HUES6 (cell line): ENCODE data around the gene CACNA1C.
"Not testable (repeated sequence)": the region's sequence is repeated elsewhere in the genome, so short reads cannot be mapped to it uniquely, and the experiment has no call there.

Experiments used
- H3K27ac ChIP-seq: 2 replicates; pipeline ENCODE4 v1.7.0; 2013; ENCODE audit warnings: low read depth, mild to moderate bottlenecking, low read length, inconsistent platforms
- H3K27me3 ChIP-seq: 2 replicates; pipeline ENCODE4 v1.6.1; 2013; ENCODE audit warnings: low read length; ENCODE audit not compliant: control insufficient read depth, insufficient read depth
- H3K36me3 ChIP-seq: 2 replicates; pipeline ENCODE4 v1.6.1; 2013; ENCODE audit warnings: low read length; ENCODE audit not compliant: control insufficient read depth, insufficient read depth
- H3K4me1 ChIP-seq: 2 replicates; pipeline ENCODE4 v1.6.1; 2013; ENCODE audit warnings: low read length; ENCODE audit not compliant: control insufficient read depth, insufficient read depth
- H3K4me3 ChIP-seq: 2 replicates; pipeline ENCODE4 v1.5.1; 2013; ENCODE audit warnings: low read depth, low read length
- H3K9ac ChIP-seq: one replicate; pipeline ENCODE4 v1.6.1; 2013; ENCODE audit warnings: mild to moderate bottlenecking, low read length
- H3K9me3 ChIP-seq: 2 replicates; pipeline ENCODE4 v1.6.1; 2013; ENCODE audit warnings: low read depth, low read length; ENCODE audit not compliant: control insufficient read depth, insufficient read depth

Gene CACNA1C

GRCh38 chr12:2098852-2099251 lies 46.1 kb downstream of the CACNA1C start:
- H3K4me1 ChIP-seq: no peaks in the 10 kb centered on the region; the same call in 1 of the 2 replicates
- H3K4me3 ChIP-seq: no peak overlapping the region
- no peak overlapping the region for H3K27ac ChIP-seq
- no peaks in the 10 kb centered on the region; the same call in 1 of the 2 replicates for H3K27me3 ChIP-seq
- no peak overlapping the region for H3K9ac ChIP-seq
- H3K36me3 ChIP-seq: no peaks in the 10 kb centered on the region
- H3K9me3 ChIP-seq: no peaks in the 10 kb centered on the region

- Histone ChIP-seq H3K36me3 (no peaks in the 10 kb centered on the region), H3K27ac (no peak overlapping the region), H3K27me3 (no peaks in the 10 kb centered on the region; the same call in 1 of the 2 replicates), H3K9me3 (no peaks in the 10 kb centered on the region), H3K4me3 (no peak overlapping the region), H3K4me1 (no peaks in the 10 kb centered on the region; the same call in 1 of the 2 replicates), H3K9ac (no peak overlapping the region)
These were observed 46.8 kb downstream of the CACNA1C start for GRCh38 chr12:2099595-2099994.

DNA sequence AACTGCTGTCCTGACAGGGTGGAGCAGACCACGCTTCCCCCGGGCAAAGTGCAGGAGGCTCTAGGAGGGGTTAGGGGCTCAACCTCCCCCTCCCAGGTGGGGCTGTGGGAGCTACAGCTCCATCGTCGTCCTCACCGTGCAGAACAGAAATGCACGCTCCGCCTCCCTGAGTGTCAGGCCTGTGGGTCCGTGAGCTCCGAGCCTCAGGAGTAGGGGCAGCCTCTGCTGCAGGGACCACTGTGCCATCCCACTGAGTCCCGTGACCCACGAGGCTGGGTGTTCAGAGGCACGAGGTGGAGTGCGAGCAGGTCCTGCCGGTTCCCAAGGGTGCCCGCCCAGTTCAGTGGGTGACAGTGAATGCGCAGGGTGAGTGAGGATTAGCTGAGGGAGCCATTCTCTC lies 48.6 kb downstream of the CACNA1C start:
- Histone ChIP-seq H3K4me3 (no peak overlapping the region), H3K27ac (no peak overlapping the region), H3K9ac (no peak overlapping the region), H3K4me1 (no peaks in the 10 kb centered on the region; the same call in 1 of the 2 replicates), H3K9me3 (no peaks in the 10 kb centered on the region), H3K36me3 (no peaks in the 10 kb centered on the region), H3K27me3 (no peaks in the 10 kb centered on the region)

GRCh38 chr12:2101771-2102170 lies 49.0 kb downstream of the CACNA1C start:
- H3K9ac ChIP-seq: no peak overlapping the region
- no peaks in the 10 kb centered on the region for H3K9me3 ChIP-seq
- no peaks in the 10 kb centered on the region for H3K27me3 ChIP-seq
- H3K4me1 ChIP-seq: no peaks in the 10 kb centered on the region; the same call in 1 of the 2 replicates
- no peaks in the 10 kb centered on the region for H3K36me3 ChIP-seq
- H3K27ac ChIP-seq: no peak overlapping the region
- no peak overlapping the region for H3K4me3 ChIP-seq

GRCh38 chr12:2102736-2103135 lies 49.9 kb downstream of the CACNA1C start:
- H3K27me3 ChIP-seq, H3K4me1 ChIP-seq, H3K27ac ChIP-seq, H3K9me3 ChIP-seq, H3K4me3 ChIP-seq, H3K36me3 ChIP-seq, H3K9ac ChIP-seq: not testable (repeated sequence)

GRCh38 chr12:2105387-2105786 lies 52.6 kb downstream of the CACNA1C start:
- H3K4me3 ChIP-seq, H3K9me3 ChIP-seq, H3K4me1 ChIP-seq, H3K36me3 ChIP-seq, H3K27ac ChIP-seq, H3K27me3 ChIP-seq, H3K9ac ChIP-seq: not testable (repeated sequence)

DNA sequence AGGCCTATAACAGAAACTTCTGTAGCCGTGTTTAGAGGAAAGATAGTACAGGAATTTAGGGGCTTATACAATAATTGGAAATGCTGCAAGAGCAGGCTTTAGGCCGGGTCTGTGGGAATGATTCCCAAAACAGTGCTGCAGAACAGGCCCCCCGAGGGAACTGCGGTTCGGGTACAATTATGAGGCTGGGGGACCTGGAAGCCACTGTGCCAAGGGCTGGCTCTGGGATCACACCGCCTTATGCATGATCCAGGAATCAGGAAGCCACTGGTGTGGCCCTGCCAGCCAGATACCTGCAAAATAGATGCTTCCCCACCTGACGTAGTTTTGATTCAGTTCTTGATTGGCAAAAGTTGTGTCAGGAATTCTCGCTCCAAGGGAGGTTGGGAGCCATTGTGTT lies 55.4 kb downstream of the CACNA1C start:
- no peak overlapping the region for H3K9ac ChIP-seq
- no peak overlapping the region for H3K4me3 ChIP-seq
- H3K9me3 ChIP-seq: no peaks in the 10 kb centered on the region
- H3K4me1 ChIP-seq: no peaks in the 10 kb centered on the region
- no peak overlapping the region for H3K27ac ChIP-seq
- H3K27me3 ChIP-seq: no peaks in the 10 kb centered on the region
- no peaks in the 10 kb centered on the region for H3K36me3 ChIP-seq

DNA sequence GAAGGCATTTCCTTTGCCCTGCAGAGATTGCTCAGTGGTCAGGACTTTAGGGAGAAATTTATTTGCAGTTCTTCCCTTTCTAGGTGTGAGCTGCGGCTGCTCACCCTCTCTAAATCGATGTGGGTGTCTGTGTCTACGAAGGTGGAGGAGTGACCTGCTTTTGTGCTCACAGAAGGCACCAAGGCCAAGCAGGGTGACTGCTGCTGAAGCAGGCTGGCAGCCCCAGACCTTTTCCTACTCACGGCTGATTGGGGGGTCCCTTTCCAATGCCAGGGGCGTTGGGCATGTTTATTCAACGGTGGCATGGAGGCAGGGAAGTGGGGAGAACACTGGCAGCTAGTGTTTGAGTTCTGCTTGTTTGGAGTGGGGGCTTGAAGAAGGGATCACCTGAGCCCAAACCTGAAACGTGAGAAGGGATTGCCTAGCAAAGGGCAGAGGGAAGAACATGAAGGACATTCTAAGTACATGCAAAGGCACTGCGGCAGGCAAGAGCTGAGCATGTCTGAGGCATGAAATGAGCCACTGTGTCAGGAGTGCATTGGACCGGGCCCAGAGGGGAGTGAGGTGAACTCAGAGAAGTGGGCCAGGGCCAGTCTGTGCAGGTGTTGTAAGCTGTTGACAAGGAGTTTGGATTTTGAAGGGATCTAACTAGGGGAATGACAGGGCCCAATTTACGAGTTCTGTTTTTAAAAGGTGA lies 56.3 kb downstream of the CACNA1C start:
- Histone ChIP-seq H3K9ac (no peak overlapping the region), H3K4me1 (no peaks in the 10 kb centered on the region), H3K9me3 (no peaks in the 10 kb centered on the region), H3K27ac (no peak overlapping the region), H3K4me3 (no peak overlapping the region), H3K36me3 (no peaks in the 10 kb centered on the region), H3K27me3 (no peaks in the 10 kb centered on the region)

GRCh38 chr12:2110127-2110526 lies 57.3 kb downstream of the CACNA1C start:
- Histone ChIP-seq H3K9me3 (no peaks in the 10 kb centered on the region), H3K36me3 (no peaks in the 10 kb centered on the region), H3K9ac (no peak overlapping the region), H3K4me1 (no peaks in the 10 kb centered on the region), H3K27ac (no peak overlapping the region), H3K27me3 (no peaks in the 10 kb centered on the region), H3K4me3 (no peak overlapping the region)

GRCh38 chr12:2110849-2111566 lies 58.2 kb downstream of the CACNA1C start:
- H3K27ac ChIP-seq: no peak overlapping the region
- no peaks in the 10 kb centered on the region for H3K9me3 ChIP-seq
- H3K4me1 ChIP-seq: no peaks in the 10 kb centered on the region
- no peak overlapping the region for H3K9ac ChIP-seq
- no peaks in the 10 kb centered on the region for H3K27me3 ChIP-seq
- H3K4me3 ChIP-seq: no peak overlapping the region
- H3K36me3 ChIP-seq: no peaks in the 10 kb centered on the region

DNA sequence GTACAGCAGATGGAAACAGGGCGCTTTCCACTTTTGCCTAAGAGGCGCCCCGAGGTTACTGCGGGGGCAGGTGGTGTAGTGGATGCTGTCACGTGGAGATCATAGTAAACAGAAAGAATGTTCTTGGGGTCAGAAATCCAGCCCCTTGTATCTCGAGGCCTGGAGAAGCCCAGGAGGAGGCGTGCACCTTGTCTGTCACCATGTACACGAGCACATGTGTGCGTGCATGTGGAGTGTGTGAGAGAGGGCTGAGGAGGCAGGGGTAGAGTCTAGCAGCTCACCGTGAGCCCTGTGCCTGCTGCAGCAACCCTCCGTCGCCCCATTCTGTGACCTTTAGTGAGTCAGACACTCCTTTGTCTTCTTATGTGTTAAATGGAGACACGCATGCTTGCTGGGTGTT lies 59.0 kb downstream of the CACNA1C start:
- H3K9me3 ChIP-seq: no peaks in the 10 kb centered on the region
- H3K27ac ChIP-seq: no peak overlapping the region
- no peak overlapping the region for H3K4me3 ChIP-seq
- H3K4me1 ChIP-seq: no peaks in the 10 kb centered on the region
- H3K36me3 ChIP-seq: no peaks in the 10 kb centered on the region
- H3K27me3 ChIP-seq: no peaks in the 10 kb centered on the region
- no peak overlapping the region for H3K9ac ChIP-seq
